G401 (cell line): ENCODE measurements around the gene TNFRSF19. TPM values are rescaled to one million over a fixed set of nuclear protein-coding genes. Genes with fewer than 3 reads are reported as not detected.

ENCODE experiments used
- total RNA-seq: library from RNA; depleted of rRNA; stranded (reverse); fragments of >200 nt; shearing (Covaris generic); gene quantifications from 2 replicates; pipeline ENCODE4 v1.2.3, GENCODE V29; 2014; rRNA removed

The TNFRSF19 gene
- total RNA-seq, 1 experiment from 2014 or later, result not detected

Other genes starting within 250 kb of the TNFRSF19 start
- 7.3 and 12.7 TPM in 2 replicates for gene SACS, start 136.7 kb upstream of the TNFRSF19 start, total RNA-seq